BLaER1 (cell line): ENCODE data around the gene SNRPA1.
A peak's percentile ranks its signal among the peaks of the same experiment; 100 is the strongest.

Source experiments
- H3K27ac ChIP-seq: shearing (Covaris generic); formaldehyde crosslinking; 2 replicates; pipeline ENCODE4 v1.8.1; 2022
- H3K27me3 ChIP-seq: shearing (Covaris generic); formaldehyde crosslinking; 2 replicates; pipeline ENCODE4 v1.8.1; 2022
- H3K36me3 ChIP-seq: shearing (Covaris generic); formaldehyde crosslinking; 2 replicates; pipeline ENCODE4 v1.8.1; 2022
- H3K4me1 ChIP-seq: shearing (Covaris generic); formaldehyde crosslinking; 2 replicates; pipeline ENCODE4 v1.8.1; 2022
- H3K4me2 ChIP-seq: shearing (Covaris generic); formaldehyde crosslinking; 2 replicates; pipeline ENCODE4 v1.8.1; 2022
- H3K4me3 ChIP-seq: shearing (Covaris generic); formaldehyde crosslinking; 2 replicates; pipeline ENCODE4 v1.8.1; 2022
- H3K9ac ChIP-seq: shearing (Covaris generic); formaldehyde crosslinking; 2 replicates; pipeline ENCODE4 v1.8.1; 2022
- H3K9me3 ChIP-seq: shearing (Covaris generic); formaldehyde crosslinking; 2 replicates; pipeline ENCODE4 v1.8.1; 2022
- H4K20me1 ChIP-seq: shearing (Covaris generic); formaldehyde crosslinking; 2 replicates; pipeline ENCODE4 v1.8.1; 2022
- Cebpa-rat ChIP-seq: shearing (Covaris generic); IDR thresholded peaks from 2 replicates; pipeline ENCODE4 v1.8.1; 2022

SNRPA1 gene

DNA sequence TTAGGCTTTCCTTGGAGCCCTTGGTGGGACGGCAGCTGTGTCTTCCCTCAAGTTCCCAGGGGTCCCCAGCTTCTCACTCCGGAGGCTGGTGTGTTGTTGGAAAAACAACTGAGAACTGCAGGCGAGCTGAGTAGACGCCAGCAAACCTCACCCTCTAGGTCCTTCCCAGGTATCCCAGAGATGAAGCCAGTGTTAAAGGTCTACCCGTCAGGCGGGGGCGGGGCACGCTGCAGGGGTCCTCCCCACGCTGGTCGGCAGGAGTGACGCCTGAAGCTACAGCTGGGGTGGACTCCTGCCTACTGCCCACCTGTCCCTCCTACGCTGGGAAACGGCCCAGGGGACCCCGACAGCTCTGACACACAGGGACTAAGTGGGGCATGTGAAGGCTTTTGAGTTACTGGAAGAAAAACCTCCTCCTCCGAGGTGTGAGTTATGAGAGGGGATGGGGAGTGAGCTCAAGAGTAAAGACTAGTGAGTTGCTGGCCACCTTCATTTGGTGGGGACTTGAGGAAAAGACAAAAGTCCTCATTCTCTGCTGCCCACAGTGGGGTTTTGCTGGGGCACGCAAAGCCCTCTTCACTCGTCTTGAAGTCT lies 32.2 kb upstream of the SNRPA1 start:
- no peak overlapping the region for H3K9ac ChIP-seq
- H3K9me3 ChIP-seq, result no peaks in the 10 kb centered on the region; the same call in 1 of the 2 replicates
- H3K4me2 ChIP-seq, result no peak overlapping the region
- H3K36me3 ChIP-seq, result no peaks in the 10 kb centered on the region
- no peak overlapping the region for H3K27ac ChIP-seq
- H3K4me1 ChIP-seq, result peaks cover 28% of the 10 kb centered on the region
- no peak overlapping the region for H3K4me3 ChIP-seq
- H3K27me3 ChIP-seq, result no peaks in the 10 kb centered on the region; the same call in 1 of the 2 replicates
- no peak for TF ChIP-seq Cebpa-rat
- H4K20me1 ChIP-seq, result no peaks in the 10 kb centered on the region

DNA sequence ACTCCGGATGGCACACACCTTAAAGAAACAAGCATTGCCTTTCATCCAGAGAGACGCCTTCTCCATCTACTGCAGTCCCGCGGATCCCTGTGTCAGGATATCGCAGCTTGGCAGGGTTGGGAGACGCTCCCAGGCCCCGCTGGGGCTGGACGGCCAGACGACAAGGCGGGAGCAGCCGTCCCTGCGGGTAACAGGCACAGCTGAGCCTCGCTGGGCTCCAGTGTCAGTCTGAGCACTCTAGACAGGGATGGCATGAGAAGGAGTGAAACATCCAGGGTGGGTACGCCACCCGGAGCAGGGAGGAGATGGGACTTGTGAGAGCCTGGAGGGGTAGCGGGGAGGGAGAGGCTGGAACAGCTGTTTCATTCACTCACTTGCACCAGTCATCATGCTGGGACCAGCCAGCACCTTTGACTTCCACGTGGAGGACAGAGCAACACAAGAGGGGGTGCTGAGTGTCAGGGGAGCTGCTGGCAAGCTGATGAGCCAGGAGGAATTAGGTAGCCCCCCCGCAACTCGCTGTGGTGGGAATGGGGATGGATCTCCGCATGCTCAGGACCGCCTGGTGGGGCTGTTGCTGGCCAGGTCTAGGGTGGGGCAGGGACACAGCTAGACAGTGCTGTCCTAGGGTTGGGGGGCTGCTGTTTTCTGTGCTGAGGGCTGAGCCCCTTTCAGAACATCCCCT lies 31.6 kb upstream of the SNRPA1 start:
- no peaks in the 10 kb centered on the region for H4K20me1 ChIP-seq
- H3K4me3 ChIP-seq, result no peak overlapping the region
- H3K9ac ChIP-seq, result no peak overlapping the region
- H3K36me3 ChIP-seq, result no peaks in the 10 kb centered on the region
- no peak overlapping the region for H3K27ac ChIP-seq
- no peaks in the 10 kb centered on the region; the same call in 1 of the 2 replicates for H3K9me3 ChIP-seq
- TF ChIP-seq Cebpa-rat, result no peak
- peaks cover 28% of the 10 kb centered on the region for H3K4me1 ChIP-seq
- no peaks in the 10 kb centered on the region for H3K27me3 ChIP-seq
- H3K4me2 ChIP-seq, result no peak overlapping the region

DNA sequence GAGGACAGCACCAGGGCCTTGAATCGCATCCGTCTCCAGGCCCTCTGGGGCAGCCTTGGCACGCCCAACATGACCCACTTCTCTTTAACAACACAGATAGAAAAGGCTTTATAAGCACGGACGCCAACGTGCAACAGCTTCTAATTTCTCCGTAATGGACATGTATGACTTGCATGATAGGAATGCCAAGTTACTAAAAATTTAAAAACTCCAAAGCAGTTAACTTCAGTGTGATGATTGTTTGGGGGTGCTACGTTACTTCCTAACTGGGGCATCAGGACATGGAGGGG lies 30.9 kb upstream of the SNRPA1 start:
- no peak overlapping the region for H3K27ac ChIP-seq
- H3K9ac ChIP-seq, result no peak overlapping the region
- no peak overlapping the region for H3K4me2 ChIP-seq
- no peak overlapping the region for H3K4me3 ChIP-seq
- no peaks in the 10 kb centered on the region for H3K9me3 ChIP-seq
- no peaks in the 10 kb centered on the region for H3K27me3 ChIP-seq
- H3K4me1 ChIP-seq, result peaks cover 34% of the 10 kb centered on the region
- TF ChIP-seq Cebpa-rat, result no peak
- H4K20me1 ChIP-seq, result no peaks in the 10 kb centered on the region
- H3K36me3 ChIP-seq, result no peaks in the 10 kb centered on the region

DNA sequence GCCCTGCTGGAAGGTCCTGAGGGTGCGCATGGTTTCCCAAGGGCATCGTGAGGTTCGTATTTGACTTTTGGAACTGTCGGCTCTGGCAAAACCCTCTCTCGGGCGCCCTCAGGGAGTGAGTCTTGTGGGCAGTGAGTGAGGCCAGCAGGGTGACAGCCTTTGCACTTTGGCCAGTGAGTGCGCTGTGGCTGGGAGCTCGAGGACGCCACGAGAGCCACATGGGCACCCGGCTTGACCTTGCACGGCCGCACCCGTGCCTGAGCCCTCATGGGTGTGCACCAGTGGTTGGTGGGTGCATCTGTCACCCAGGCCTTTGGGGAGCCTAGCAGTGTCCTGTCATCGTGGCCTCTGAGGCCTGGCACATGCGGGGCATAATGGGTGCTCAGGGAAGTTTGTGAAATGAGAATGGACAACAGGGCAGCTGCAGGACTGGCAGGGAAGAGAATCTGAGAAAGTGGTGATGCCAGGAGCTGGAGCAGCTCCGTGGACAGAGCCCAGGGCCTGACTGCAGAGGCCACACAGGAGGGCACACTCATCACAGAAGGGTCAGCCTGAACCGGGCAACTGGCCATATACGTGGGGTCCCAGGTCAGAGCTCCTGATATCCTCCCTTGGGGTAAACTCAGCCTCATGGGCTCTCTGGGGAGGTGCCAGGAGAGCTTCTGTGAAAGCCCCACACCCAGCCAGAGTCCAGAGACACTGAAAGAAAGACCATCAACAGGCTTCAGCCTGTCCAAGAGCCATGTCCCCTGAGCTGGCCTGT lies 30.4 kb upstream of the SNRPA1 start:
- Histone ChIP-seq H3K4me1 (peaks cover 39% of the 10 kb centered on the region), H3K4me2 (no peak overlapping the region), H3K27me3 (no peaks in the 10 kb centered on the region), H3K36me3 (no peaks in the 10 kb centered on the region), H3K9me3 (no peaks in the 10 kb centered on the region), H3K27ac (no peak overlapping the region), H3K9ac (no peak overlapping the region), H4K20me1 (no peaks in the 10 kb centered on the region), H3K4me3 (no peak overlapping the region)
- no peak for TF ChIP-seq Cebpa-rat

DNA sequence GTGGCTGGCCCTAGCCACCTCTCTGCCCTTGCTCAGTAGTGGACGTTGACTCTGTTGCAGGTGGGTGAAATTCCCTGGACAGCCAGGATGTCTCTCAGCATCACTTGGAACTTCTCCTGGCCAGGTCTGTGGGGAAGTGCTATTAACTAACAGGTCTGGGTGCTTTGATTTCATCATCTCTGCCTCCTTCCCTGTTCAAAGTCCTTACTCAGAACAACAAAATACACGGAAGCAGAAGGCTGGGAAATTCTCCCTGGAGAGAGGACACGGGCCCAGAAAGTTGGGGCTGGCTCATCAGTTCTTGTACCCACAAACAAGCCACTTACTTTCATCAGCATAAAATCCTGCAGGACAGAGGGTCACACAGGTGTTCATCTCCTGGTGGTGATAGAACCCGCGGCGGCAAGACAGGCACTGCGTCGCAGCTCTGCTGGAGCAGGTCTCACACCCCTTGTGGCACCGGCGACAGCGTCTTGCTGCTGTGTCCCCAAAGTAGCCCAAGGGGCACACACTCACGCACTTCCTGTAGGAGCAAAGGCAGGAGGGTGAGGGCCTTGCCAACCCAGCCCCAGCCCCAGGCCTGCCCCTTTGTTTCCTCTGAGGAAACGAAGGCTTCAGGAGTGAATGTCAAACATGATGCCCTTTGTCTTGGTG lies 29.6 kb upstream of the SNRPA1 start:
- Histone ChIP-seq H3K36me3 (no peaks in the 10 kb centered on the region), H4K20me1 (no peaks in the 10 kb centered on the region), H3K4me2 (peak overlapping the region; percentile 45), H3K27ac (no peak overlapping the region), H3K27me3 (no peaks in the 10 kb centered on the region), H3K4me1 (peaks cover 39% of the 10 kb centered on the region), H3K9ac (no peak overlapping the region), H3K9me3 (no peaks in the 10 kb centered on the region), H3K4me3 (no peak overlapping the region)
- no peak for TF ChIP-seq Cebpa-rat

DNA sequence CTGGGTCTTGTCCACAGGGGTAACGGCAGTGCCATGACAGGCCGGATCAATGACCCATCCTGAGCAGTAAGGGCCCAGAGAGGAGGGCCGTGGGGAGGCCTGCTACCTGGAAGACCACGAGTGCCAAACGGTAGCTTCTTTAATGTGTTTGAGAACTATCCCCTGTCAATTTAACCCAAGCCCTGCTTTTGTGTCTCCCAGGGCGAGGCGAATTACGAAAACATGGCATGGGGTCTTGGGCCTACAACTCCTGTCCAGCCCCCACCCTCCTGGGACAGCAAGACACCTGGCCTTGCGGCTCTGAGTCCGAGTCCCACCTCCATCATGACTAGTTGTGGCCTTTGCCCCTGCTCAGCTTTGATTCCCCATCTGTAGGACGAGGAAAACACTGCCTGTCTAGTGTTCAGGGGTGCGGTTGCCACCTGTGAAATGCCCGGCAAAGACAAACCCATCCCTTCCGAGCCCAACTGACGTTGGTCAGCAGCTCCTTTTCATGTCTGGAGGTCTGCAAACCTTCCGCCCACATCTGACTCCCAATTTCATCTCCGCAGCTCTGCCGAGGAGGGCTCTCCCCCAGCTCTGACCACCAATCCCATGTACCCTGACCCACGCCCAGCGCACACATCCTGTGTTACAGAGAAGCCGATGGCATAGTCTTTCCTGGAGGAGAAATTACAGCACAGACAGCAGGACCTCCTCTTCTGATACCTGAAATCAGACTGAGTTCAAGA lies 28.9 kb upstream of the SNRPA1 start:
- Histone ChIP-seq H3K4me3 (no peak overlapping the region), H3K27me3 (no peaks in the 10 kb centered on the region), H3K9me3 (no peaks in the 10 kb centered on the region), H3K4me2 (peak overlapping the region; percentile 45), H3K9ac (no peak overlapping the region), H3K27ac (no peak overlapping the region), H4K20me1 (no peaks in the 10 kb centered on the region), H3K36me3 (no peaks in the 10 kb centered on the region), H3K4me1 (peaks cover 39% of the 10 kb centered on the region)
- no peak for TF ChIP-seq Cebpa-rat

DNA sequence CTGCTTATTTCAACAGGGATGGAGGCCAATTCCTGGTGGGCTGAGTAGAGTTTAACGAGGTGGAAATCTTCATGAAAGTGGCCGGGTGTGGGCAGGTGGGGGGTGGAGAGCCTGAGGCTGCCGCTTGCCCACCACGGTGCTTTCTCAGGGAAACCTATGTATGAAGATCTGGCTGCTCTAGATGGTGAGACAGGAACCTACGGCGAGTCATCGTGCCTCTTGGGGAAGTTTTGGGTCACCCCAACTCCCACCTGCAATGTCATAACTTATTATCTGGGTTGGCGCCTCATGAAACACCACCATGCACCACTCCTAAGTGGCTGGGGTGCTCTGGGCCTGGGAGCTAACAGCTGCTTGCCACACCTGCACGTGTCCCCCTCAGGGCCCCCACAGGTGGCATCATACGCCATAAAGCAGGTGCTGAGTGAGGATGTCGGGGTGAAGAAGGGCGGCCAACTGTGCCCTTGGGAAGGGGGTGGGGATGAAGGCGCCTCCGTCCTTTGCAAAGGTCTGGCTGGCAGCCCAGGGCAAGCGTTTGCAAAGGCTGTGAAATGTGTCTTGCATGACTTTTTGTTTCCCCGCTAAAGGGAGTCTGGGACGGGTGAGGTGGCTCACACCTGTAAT lies 27.9 kb upstream of the SNRPA1 start:
- no peaks in the 10 kb centered on the region for H4K20me1 ChIP-seq
- H3K9me3 ChIP-seq, result no peaks in the 10 kb centered on the region
- no peaks in the 10 kb centered on the region for H3K36me3 ChIP-seq
- H3K4me3 ChIP-seq, result no peak overlapping the region
- H3K4me2 ChIP-seq, result peak overlapping the region; percentile 40
- no peaks in the 10 kb centered on the region for H3K27me3 ChIP-seq
- TF ChIP-seq Cebpa-rat, result no peak
- no peak overlapping the region for H3K9ac ChIP-seq
- no peak overlapping the region for H3K27ac ChIP-seq
- peaks cover 39% of the 10 kb centered on the region for H3K4me1 ChIP-seq

DNA sequence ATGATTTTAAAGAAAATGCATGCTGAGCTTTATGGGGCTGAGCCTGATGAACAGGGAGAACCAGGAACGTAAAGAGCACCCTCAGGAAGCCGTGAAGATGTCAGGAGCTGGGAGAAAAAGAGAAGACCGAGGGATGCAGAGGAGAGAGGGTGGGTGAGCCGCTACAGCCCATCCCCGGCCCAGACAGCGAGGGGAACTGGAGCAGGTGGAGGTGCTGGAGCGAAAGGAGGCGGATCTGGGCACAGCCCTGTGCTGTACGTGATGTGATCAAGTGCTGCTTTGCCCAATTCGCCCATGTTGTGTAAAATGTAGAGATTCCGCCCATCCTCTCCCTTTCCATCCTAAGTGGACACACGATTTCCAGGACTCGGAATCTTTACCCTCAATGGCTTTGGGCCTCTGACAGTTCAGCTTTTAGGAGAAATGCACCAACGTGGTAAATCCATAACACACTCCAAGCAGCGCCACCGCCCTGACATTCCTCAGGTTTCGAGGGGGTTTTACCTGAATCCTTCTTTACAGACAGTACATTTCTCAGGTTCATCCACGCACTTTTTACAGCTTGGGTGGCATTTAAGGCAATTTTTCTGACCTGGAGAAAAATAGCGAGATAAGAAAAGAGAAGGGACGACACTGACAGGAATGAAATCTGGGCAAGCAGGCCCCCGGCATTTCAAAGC lies 27.1 kb upstream of the SNRPA1 start:
- Histone ChIP-seq H3K36me3 (no peaks in the 10 kb centered on the region), H3K4me3 (no peak overlapping the region), H3K4me2 (no peak overlapping the region), H3K27ac (no peak overlapping the region), H3K9me3 (no peaks in the 10 kb centered on the region), H3K27me3 (no peaks in the 10 kb centered on the region), H3K4me1 (peaks cover 39% of the 10 kb centered on the region), H4K20me1 (no peaks in the 10 kb centered on the region), H3K9ac (no peak overlapping the region)
- TF ChIP-seq Cebpa-rat, result no peak

DNA sequence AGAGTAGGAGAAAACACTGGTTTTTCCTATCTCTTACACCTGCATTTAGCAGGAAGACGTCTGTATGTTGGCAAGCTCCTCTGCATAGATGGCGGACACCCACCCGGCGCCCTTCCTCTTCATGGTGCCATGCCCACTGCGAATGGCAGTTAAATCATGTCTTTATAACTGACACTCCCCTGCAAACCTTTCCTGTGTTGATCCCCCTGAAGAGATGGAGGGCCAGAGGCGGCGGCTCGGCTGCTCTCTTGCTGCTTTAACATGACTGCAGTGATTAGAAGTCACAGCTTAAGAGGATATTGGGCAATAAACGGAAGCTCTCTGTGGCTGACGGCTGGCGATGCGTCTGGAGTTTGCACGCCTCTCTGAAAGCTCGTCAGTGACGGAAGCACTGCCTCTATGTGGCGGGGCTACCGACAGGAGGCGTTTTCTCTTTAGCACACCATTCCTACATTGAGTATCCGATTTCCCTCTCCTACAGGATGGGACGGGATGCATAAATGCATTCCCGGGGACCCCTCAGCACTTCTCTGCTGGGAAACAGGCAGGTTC lies 25.5 kb upstream of the SNRPA1 start:
- peak overlapping the region; percentile 32; the same call in 1 of the 2 replicates for H3K27ac ChIP-seq
- no peaks in the 10 kb centered on the region for H3K9me3 ChIP-seq
- H3K4me2 ChIP-seq, result peak overlapping the region; percentile 71
- H3K4me3 ChIP-seq, result no peak overlapping the region
- peak; percentile 98 for TF ChIP-seq Cebpa-rat
- no peaks in the 10 kb centered on the region for H3K36me3 ChIP-seq
- no peak overlapping the region for H3K9ac ChIP-seq
- no peaks in the 10 kb centered on the region for H3K27me3 ChIP-seq
- peaks cover 45% of the 10 kb centered on the region for H3K4me1 ChIP-seq
- no peaks in the 10 kb centered on the region for H4K20me1 ChIP-seq
